MM.1S (cell line): ENCODE measurements around the gene PIEZO1.

Experiments
- DNase-seq: peaks from one replicate; pipeline ENCODE4 v3.0.0-alpha.2; 2015
- H2AFZ ChIP-seq: fragments of 300-600 bp; sonication (generic); 2 replicates; pipeline ENCODE4 v1.6.0; 2016; ENCODE audit warnings: antibody characterized with exemption, low read length
- H3F3A ChIP-seq: fragments of 300-600 bp; sonication (generic); 2 replicates; pipeline ENCODE4 v1.6.1; 2016; ENCODE audit warnings: mild to moderate bottlenecking, antibody characterized with exemption, low read length, moderate library complexity, mixed read lengths; ENCODE audit not compliant: insufficient read depth
- H3K27ac ChIP-seq: fragments of 300-600 bp; sonication (generic); 2 replicates; pipeline ENCODE4 v1.5.1; 2016; ENCODE audit warnings: mild to moderate bottlenecking, low read length
- H3K27me3 ChIP-seq: fragments of 300-600 bp; sonication (generic); replicated peaks from 2 replicates; pipeline ENCODE4 v1.6.0; 2016; ENCODE audit warnings: low read length; ENCODE audit not compliant: insufficient read depth
- H3K36me3 ChIP-seq: fragments of 300-600 bp; sonication (generic); replicated peaks from 2 replicates; pipeline ENCODE4 v1.6.1; 2016; ENCODE audit warnings: mild to moderate bottlenecking, low read length, mixed read lengths; ENCODE audit not compliant: insufficient read depth
- H3K4me1 ChIP-seq: fragments of 300-600 bp; sonication (generic); 2 replicates; pipeline ENCODE4 v1.6.1; 2016; ENCODE audit warnings: low read length, mixed read lengths
- H3K4me2 ChIP-seq: fragments of 300-600 bp; sonication (generic); 2 replicates; pipeline ENCODE4 v1.6.0; 2016; ENCODE audit warnings: low read depth, low read length
- H3K4me3 ChIP-seq: fragments of 300-600 bp; sonication (generic); 2 replicates; pipeline ENCODE4 v1.5.1; 2016; ENCODE audit warnings: low read length, mixed read lengths
- H3K79me2 ChIP-seq: fragments of 300-600 bp; sonication (generic); 2 replicates; pipeline ENCODE4 v1.6.1; 2016; ENCODE audit warnings: mixed run types, low read length, mixed read lengths
- H3K9ac ChIP-seq: fragments of 300-600 bp; sonication (generic); 2 replicates; pipeline ENCODE4 v1.6.1; 2016; ENCODE audit warnings: low read length, mixed read lengths
- H3K9me2 ChIP-seq: fragments of 300-600 bp; sonication (generic); replicated peaks from 2 replicates; pipeline ENCODE4 v1.6.1; 2016; ENCODE audit warnings: mild to moderate bottlenecking, low read length, mixed read lengths; ENCODE audit not compliant: insufficient read depth
- H3K9me3 ChIP-seq: fragments of 300-600 bp; sonication (generic); replicated peaks from 2 replicates; pipeline ENCODE4 v1.6.1; 2016; ENCODE audit warnings: mild to moderate bottlenecking, low read length, mixed read lengths; ENCODE audit not compliant: insufficient read depth
- H4K20me1 ChIP-seq: fragments of 300-600 bp; sonication (generic); 2 replicates; pipeline ENCODE4 v1.6.1; 2016; ENCODE audit warnings: mild to moderate bottlenecking, low read length, moderate library complexity, mixed read lengths; ENCODE audit not compliant: insufficient read depth
- CTCF ChIP-seq: fragments of 300-600 bp; sonication (generic); IDR thresholded peaks from 2 replicates; pipeline ENCODE4 v1.5.1; 2016; ENCODE audit warnings: antibody characterized with exemption, low read length, mixed read lengths
- EZH2 ChIP-seq: fragments of 300-600 bp; sonication (generic); optimal IDR thresholded peaks from 2 replicates; pipeline ENCODE3; 2017; ENCODE audit warnings: low read depth, mild to moderate bottlenecking, antibody characterized with exemption, low read length, mixed read lengths
- EZH2phosphoT487 ChIP-seq: fragments of 300-600 bp; sonication (generic); IDR thresholded peaks from 2 replicates; pipeline ENCODE4 v1.6.1; 2018; ENCODE audit warnings: antibody characterized with exemption, low read length

The PIEZO1 gene

DNA sequence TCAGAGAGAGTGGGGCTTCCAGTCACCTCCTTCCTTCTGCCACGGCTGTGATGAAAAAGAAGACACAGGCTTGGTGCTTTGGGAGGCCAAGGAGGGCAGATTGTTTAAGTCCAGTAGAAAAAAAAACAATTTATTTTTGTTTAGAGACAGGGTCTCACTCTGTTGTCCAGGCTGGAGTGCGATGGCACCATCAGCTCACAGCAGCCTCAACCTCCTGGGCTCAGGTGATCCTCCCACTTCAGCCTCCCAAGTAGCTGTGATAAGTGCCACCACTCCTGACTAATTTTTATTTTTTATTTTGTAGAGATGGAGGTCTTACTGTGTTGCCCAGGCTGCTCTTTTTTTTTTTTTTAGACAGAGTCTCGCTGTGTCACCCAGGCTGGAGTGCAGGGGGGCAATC, 119.5 kb downstream of the PIEZO1 start:
- H3K4me2 ChIP-seq, result no peak overlapping the region
- H3K79me2 ChIP-seq, result peaks cover 10% of the 10 kb centered on the region
- no peak overlapping the region for H3K4me3 ChIP-seq
- no peaks in the 10 kb centered on the region for H4K20me1 ChIP-seq
- H3K27me3 ChIP-seq, result no peaks in the 10 kb centered on the region
- H3K36me3 ChIP-seq, result no peaks in the 10 kb centered on the region
- H3K4me1 ChIP-seq, result no peaks in the 10 kb centered on the region
- no peak overlapping the region for H2AFZ ChIP-seq
- TF ChIP-seq CTCF (no peak), EZH2 (no peak), EZH2phosphoT487 (no peak)
- H3K27ac ChIP-seq, result no peak overlapping the region
- no peaks in the 10 kb centered on the region for H3K9me2 ChIP-seq
- H3K9ac ChIP-seq, result no peak overlapping the region
- H3F3A ChIP-seq, result no peaks in the 10 kb centered on the region
- H3K9me3 ChIP-seq, result no peaks in the 10 kb centered on the region
- DNase-seq, result no peak
